Activated CD8-positive, alpha-beta memory T cell treated with anti-CD3 and anti-CD28 coated beads, Interleukin-2, amount 50 U/mL, for 48 hours (primary cell): ENCODE data around the gene S1PR5.

ENCODE experiments used
- DNase-seq: peaks from one replicate; pipeline ENCODE4 v3.0.0-alpha.2; 2020

The S1PR5 gene

GRCh38 chr19:10514211-10515145 is 2.8 kb downstream of the S1PR5 start:
- peak; percentile 80 for DNase-seq

- no peak for DNase-seq
Measured at GRCh38 chr19:10513223-10513622, 4.0 kb downstream of the S1PR5 start.

- peak; percentile 88 for DNase-seq
Measured at GRCh38 chr19:10510301-10510802, 6.9 kb downstream of the S1PR5 start.

- peak; percentile 59 for DNase-seq
Measured at GRCh38 chr19:10508707-10509106, 8.5 kb downstream of the S1PR5 start.

- DNase-seq = no peak
Measured at GRCh38 chr19:10508036-10508435, 9.2 kb downstream of the S1PR5 start.

- peak; percentile 93 for DNase-seq
Measured at GRCh38 chr19:10505583-10506229, 11.5 kb downstream of the S1PR5 start.

- DNase-seq = peak; percentile 80
Measured at GRCh38 chr19:10503002-10503789, 14.1 kb downstream of the S1PR5 start, which contains the start of gene KEAP1. KEAP1 (minus strand) TSS chr19:10503356; CDS start chr19:10500033, 3,323 bp downstream.

- peak; percentile 95 for DNase-seq
Measured at GRCh38 chr19:10502524-10503001, 14.7 kb downstream of the S1PR5 start.

GRCh38 chr19:10501971-10502523 is 15.2 kb downstream of the S1PR5 start:
- peak; percentile 82 for DNase-seq

- no peak for DNase-seq
Measured at GRCh38 chr19:10500247-10500592, 17.0 kb downstream of the S1PR5 start.

- no peak for DNase-seq
Measured at GRCh38 chr19:10499550-10500246, 17.5 kb downstream of the S1PR5 start.

- DNase-seq = no peak
Measured at GRCh38 chr19:10497371-10497770, 19.9 kb downstream of the S1PR5 start.

- no peak for DNase-seq
Measured at GRCh38 chr19:10491472-10492047, 25.7 kb downstream of the S1PR5 start.

GRCh38 chr19:10486551-10486950 is 30.7 kb downstream of the S1PR5 start:
- no peak for DNase-seq

GRCh38 chr19:10478903-10479384 is 38.3 kb downstream of the S1PR5 start:
- peak; percentile 93 for DNase-seq

- no peak for DNase-seq
Measured at GRCh38 chr19:10478476-10478875, 38.8 kb downstream of the S1PR5 start.

- no peak for DNase-seq
Measured at GRCh38 chr19:10474962-10475451, 42.2 kb downstream of the S1PR5 start.

GRCh38 chr19:10473192-10473591 is 44.1 kb downstream of the S1PR5 start:
- no peak for DNase-seq

GRCh38 chr19:10471909-10472308 is 45.3 kb downstream of the S1PR5 start:
- no peak for DNase-seq

GRCh38 chr19:10468133-10468532 is 49.1 kb downstream of the S1PR5 start:
- no peak for DNase-seq

- no peak for DNase-seq
Measured at GRCh38 chr19:10467104-10467706, 50.0 kb downstream of the S1PR5 start.
